Tongue (tissue), 2 donors: Measurements from ENCODE around the gene RABGAP1. TPM values are rescaled to one million over a fixed set of nuclear protein-coding genes. Genes with fewer than 3 reads are reported as not detected.

Experiments used
- DNase-seq: peaks from one replicate; pipeline ENCODE4 v3.0.0-alpha.2; 2015
- total RNA-seq: library from RNA; depleted of rRNA; stranded (reverse); fragments of >200 nt; gene quantifications from one replicate; pipeline ENCODE4 v1.2.3, GENCODE V29; 2014

The RABGAP1 gene
- total RNA-seq, 1 donor from 2014 or later, result 83.2 TPM

- DNase-seq, result no peak
These were observed 70.6 kb downstream of the RABGAP1 start for GRCh38 chr9:123011380-123011779.

GRCh38 chr9:123011878-123012528, 71.2 kb downstream of the RABGAP1 start:
- no peak for DNase-seq

GRCh38 chr9:123016631-123017030, 75.8 kb downstream of the RABGAP1 start:
- DNase-seq, result no peak

- DNase-seq, result no peak
These were observed 80.0 kb downstream of the RABGAP1 start for GRCh38 chr9:123020796-123021195.

GRCh38 chr9:123026425-123026824, 85.6 kb downstream of the RABGAP1 start:
- no peak for DNase-seq

- DNase-seq, result no peak
These were observed 86.7 kb downstream of the RABGAP1 start for GRCh38 chr9:123027517-123027916.

- no peak for DNase-seq
These were observed 87.3 kb downstream of the RABGAP1 start for GRCh38 chr9:123028136-123028535.

- no peak for DNase-seq
These were observed 88.2 kb downstream of the RABGAP1 start for GRCh38 chr9:123028973-123029372.

GRCh38 chr9:123031963-123032362, 91.1 kb downstream of the RABGAP1 start:
- no peak for DNase-seq

GRCh38 chr9:123033352-123033751, 92.5 kb downstream of the RABGAP1 start, which contains the start of gene GPR21:
Gene GPR21 (plus strand): TSS chr9:123033667. CDS start chr9:123034567, 900 bp downstream.
- DNase-seq, result no peak

GRCh38 chr9:123033864-123034601, 93.2 kb downstream of the RABGAP1 start:
- peak; percentile 55 for DNase-seq

GRCh38 chr9:123034881-123035510, 94.2 kb downstream of the RABGAP1 start:
- DNase-seq, result no peak

- DNase-seq, result no peak
These were observed 95.0 kb downstream of the RABGAP1 start for GRCh38 chr9:123035791-123036190.

- DNase-seq, result no peak
These were observed 96.2 kb downstream of the RABGAP1 start for GRCh38 chr9:123036893-123037545.

- DNase-seq, result no peak
These were observed 98.9 kb downstream of the RABGAP1 start for GRCh38 chr9:123039617-123040219.

- no peak for DNase-seq
These were observed 100.0 kb downstream of the RABGAP1 start for GRCh38 chr9:123040801-123041200.

GRCh38 chr9:123041489-123041888, 100.7 kb downstream of the RABGAP1 start:
- no peak for DNase-seq

- no peak for DNase-seq
These were observed 102.5 kb downstream of the RABGAP1 start for GRCh38 chr9:123043081-123043939.

GRCh38 chr9:123044586-123044985, 103.8 kb downstream of the RABGAP1 start:
- no peak for DNase-seq

- no peak for DNase-seq
These were observed 105.8 kb downstream of the RABGAP1 start for GRCh38 chr9:123046406-123047195.
